ENCODE data around the gene LDHB. TPM values are rescaled to one million over a fixed set of nuclear protein-coding genes. Genes with fewer than 3 reads are reported as not detected.
"Not testable (repeated sequence)": the region's sequence is repeated elsewhere in the genome, so short reads cannot be mapped to it uniquely, and the experiment has no call there.

The LDHB gene
- total RNA-seq, 1 experiment from 2014 or later = 1,282 TPM

- no peak for DNase-seq (ENCODE audit: low read depth)
These were observed 49.9 kb downstream of the LDHB start for GRCh38 chr12:21607701-21608100.

- DNase-seq (ENCODE audit: low read depth) = no peak
These were observed 51.5 kb downstream of the LDHB start for GRCh38 chr12:21606175-21606574.

- DNase-seq (ENCODE audit: low read depth) = no peak
These were observed 53.2 kb downstream of the LDHB start, which contains the start of gene GYS2 for GRCh38 chr12:21604245-21605101. Gene GYS2, minus strand, starts transcription at chr12:21604847. Its CDS starts 255 bp downstream, at chr12:21604592.

- DNase-seq (ENCODE audit: low read depth) = no peak
These were observed 54.9 kb downstream of the LDHB start for GRCh38 chr12:21602774-21603173.

GRCh38 chr12:21600196-21600595, 57.4 kb downstream of the LDHB start:
- DNase-seq (ENCODE audit: low read depth) = no peak

- DNase-seq (ENCODE audit: low read depth) = no peak
These were observed 58.3 kb downstream of the LDHB start for GRCh38 chr12:21599143-21599999.

- DNase-seq (ENCODE audit: low read depth) = no peak
These were observed 59.0 kb downstream of the LDHB start for GRCh38 chr12:21598651-21599050.

- DNase-seq (ENCODE audit: low read depth) = not testable (repeated sequence)
These were observed 62.3 kb downstream of the LDHB start for GRCh38 chr12:21595356-21595755.

- no peak for DNase-seq (ENCODE audit: low read depth)
These were observed 72.2 kb downstream of the LDHB start for GRCh38 chr12:21585485-21585884.

Other genes starting within 250 kb of the LDHB start
- gene PYROXD1, start 220.2 kb downstream of the LDHB start, total RNA-seq (2014; rRNA removed; shearing (Covaris generic)) = 20.7 and 21.8 TPM in 2 replicates
- 124 and 125 TPM in 2 replicates for gene RECQL, start 156.2 kb downstream of the LDHB start, total RNA-seq (2014; rRNA removed; shearing (Covaris generic))
- gene GOLT1B, start 156.1 kb downstream of the LDHB start, total RNA-seq (2014; rRNA removed; shearing (Covaris generic)) = 94.6 and 95.2 TPM in 2 replicates
- gene SPX, start 131.5 kb downstream of the LDHB start, total RNA-seq (2014; rRNA removed; shearing (Covaris generic)) = 1.1 and 1.4 TPM in 2 replicates
- gene GYS2, start 53.0 kb downstream of the LDHB start, total RNA-seq (2014; rRNA removed; shearing (Covaris generic)) = not detected in 2 replicates
- 1.1 TPM in 1 of 2 replicates, not detected in the other for gene KCNJ8, start 116.9 kb upstream of the LDHB start, total RNA-seq (2014; rRNA removed; shearing (Covaris generic))